GM23248 (cell line): ENCODE results near the gene MFAP3L.

Source experiments
- EZH2 ChIP-seq: fragments of 200-600 bp; sonication (generic); IDR thresholded peaks from 2 replicates; pipeline ENCODE4 v1.6.1; 2018; ENCODE audit warnings: antibody characterized with exemption, mild to moderate bottlenecking; ENCODE audit not compliant: insufficient read depth, poor library complexity, severe bottlenecking
- EZH2phosphoT487 ChIP-seq: fragments of 200-600 bp; sonication (generic); IDR thresholded peaks from 2 replicates; pipeline ENCODE4 v1.6.1; 2018; ENCODE audit warnings: antibody characterized with exemption, moderate library complexity, mild to moderate bottlenecking, low read depth; ENCODE audit not compliant: insufficient read depth

DNA sequence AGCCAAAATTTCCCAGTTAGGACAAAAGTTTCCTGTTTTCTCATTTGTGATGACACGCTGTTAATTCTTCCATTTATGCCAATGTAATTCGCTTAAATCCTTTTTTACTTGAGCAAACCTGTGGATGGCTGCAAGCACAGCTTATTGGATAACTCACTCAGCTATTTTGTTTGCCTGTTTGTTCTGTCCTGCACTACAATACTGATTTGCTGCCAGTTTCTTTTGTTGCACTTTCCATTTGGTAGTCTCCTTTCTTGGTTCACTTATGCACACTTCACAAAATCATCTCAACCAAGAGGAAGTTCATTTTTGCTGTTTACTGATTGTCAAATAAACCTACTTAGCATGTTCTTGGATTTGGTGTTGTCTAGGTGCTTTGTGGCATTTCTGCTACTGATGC lies 40.3 kb downstream of the MFAP3L start:
- TF ChIP-seq EZH2 (no peak), EZH2phosphoT487 (no peak)
